ENCODE data around the gene GAS2L2. TPM values are rescaled to one million over a fixed set of nuclear protein-coding genes. Genes with fewer than 3 reads are reported as not detected.
"Not testable (repeated sequence)": the region's sequence is repeated elsewhere in the genome, so short reads cannot be mapped to it uniquely, and the experiment has no call there.

The GAS2L2 gene
- total RNA-seq, 4 donors from 2014 or later = 0.84 to 1.4 (median 1.1) TPM

- no peaks in the 10 kb centered on the region for H3K9me3 ChIP-seq
Observed at GRCh38 chr17:35708149-35708548, 44.9 kb downstream of the GAS2L2 start.

GRCh38 chr17:35705705-35706104 lies 47.3 kb downstream of the GAS2L2 start:
- Histone ChIP-seq H3K4me3 (no peak overlapping the region), H3K27me3 (no peaks in the 10 kb centered on the region), H3K4me1 (no peaks in the 10 kb centered on the region), H3K9me3 (no peaks in the 10 kb centered on the region), H3K27ac (no peak overlapping the region), H3K36me3 (peaks cover 0 to 29% (median under 1%) of the 10 kb centered on the region in 3 donors)
- DNase-seq (ENCODE audit: low spot score in 2 of 2) = no peak
- no peak for TF ChIP-seq POLR2A (IDR thresholded peaks at IDR 0.05)
- TF ChIP-seq CTCF (IDR thresholded peaks at IDR 0.05) = no peak
- TF ChIP-seq EP300 (IDR thresholded peaks at IDR 0.05) = no peak
- 71 to 83% methylated on average over 5 of the region's 5 CpGs for WGBS, 2 donors

More at GRCh38 chr17:35708149-35708548, 44.9 kb downstream of the GAS2L2 start:
- Histone ChIP-seq H3K4me3 (no peak overlapping the region), H3K36me3 (peaks cover 0 to 43% (median 5%) of the 10 kb centered on the region in 3 donors), H3K27me3 (no peaks in the 10 kb centered on the region), H3K4me1 (peaks cover 0 to 17% (median 0%) of the 10 kb centered on the region in 4 donors), H3K27ac (no peak overlapping the region)
- no peak for TF ChIP-seq POLR2A (IDR thresholded peaks at IDR 0.05)
- no peak for TF ChIP-seq CTCF (IDR thresholded peaks at IDR 0.05)
- TF ChIP-seq EP300 (IDR thresholded peaks at IDR 0.05) = no peak
- no peak for DNase-seq (ENCODE audit: low spot score in 2 of 2)
- 71 to 77% methylated on average over 3 of the region's 3 CpGs for WGBS, 2 donors

GRCh38 chr17:35705230-35705629 lies 47.8 kb downstream of the GAS2L2 start:
- DNase-seq (ENCODE audit: low spot score in 2 of 2) = no peak
- WGBS, 2 donors = 88 to 95% methylated on average over 1 of the region's 1 CpG
- H3K4me1 ChIP-seq = no peaks in the 10 kb centered on the region
- no peak overlapping the region for H3K4me3 ChIP-seq
- H3K27ac ChIP-seq = no peak overlapping the region
- H3K36me3 ChIP-seq = peaks cover 0 to 25% (median 0%) of the 10 kb centered on the region in 3 donors
- H3K27me3 ChIP-seq = no peaks in the 10 kb centered on the region
- no peaks in the 10 kb centered on the region for H3K9me3 ChIP-seq
- no peak for TF ChIP-seq POLR2A (IDR thresholded peaks at IDR 0.05)
- no peak for TF ChIP-seq CTCF (IDR thresholded peaks at IDR 0.05)
- no peak for TF ChIP-seq EP300 (IDR thresholded peaks at IDR 0.05)

GRCh38 chr17:35703308-35703707 lies 49.7 kb downstream of the GAS2L2 start:
- not testable (repeated sequence) for H3K4me3 ChIP-seq; H3K27me3 ChIP-seq; H3K4me1 ChIP-seq; DNase-seq (ENCODE audit: low spot score in 2 of 2); H3K27ac ChIP-seq; H3K9me3 ChIP-seq
- 96 to 98% methylated on average over 2 of the region's 2 CpGs for WGBS, 2 donors
- peaks cover 0 to 16% (median 0%) of the 10 kb centered on the region in 3 donors for H3K36me3 ChIP-seq

GRCh38 chr17:35701491-35701890 lies 51.5 kb downstream of the GAS2L2 start:
- H3K36me3 ChIP-seq = peaks cover 0 to 20% (median 0%) of the 10 kb centered on the region in 3 donors
- no peaks in the 10 kb centered on the region for H3K4me1 ChIP-seq
- DNase-seq (ENCODE audit: low spot score in 2 of 2) = no peak
- H3K9me3 ChIP-seq = no peaks in the 10 kb centered on the region
- H3K27ac ChIP-seq = no peak overlapping the region
- H3K4me3 ChIP-seq = no peak overlapping the region
- no peaks in the 10 kb centered on the region for H3K27me3 ChIP-seq
- WGBS, 2 donors = 85 to 86% methylated on average over 5 of the region's 5 CpGs
- TF ChIP-seq POLR2A (IDR thresholded peaks at IDR 0.05) = no peak
- no peak for TF ChIP-seq EP300 (IDR thresholded peaks at IDR 0.05)
- no peak for TF ChIP-seq CTCF (IDR thresholded peaks at IDR 0.05)

- no peak for DNase-seq (ENCODE audit: low spot score in 2 of 2)
- Histone ChIP-seq H3K4me1 (no peaks in the 10 kb centered on the region), H3K27ac (no peak overlapping the region), H3K36me3 (peaks cover 0 to 33% (median 0%) of the 10 kb centered on the region in 3 donors), H3K9me3 (no peaks in the 10 kb centered on the region), H3K4me3 (no peak overlapping the region), H3K27me3 (no peaks in the 10 kb centered on the region)
- 79 to 90% methylated on average over 6 of the region's 6 CpGs for WGBS, 2 donors
- TF ChIP-seq POLR2A (IDR thresholded peaks at IDR 0.05) = no peak
- TF ChIP-seq CTCF (IDR thresholded peaks at IDR 0.05) = no peak
- TF ChIP-seq EP300 (IDR thresholded peaks at IDR 0.05) = no peak
Observed at GRCh38 chr17:35700150-35700549, 52.9 kb downstream of the GAS2L2 start.

Data from tibial nerve (tissue), 4 donors.